ENCODE measurements around the gene SMTN.
"Not testable (repeated sequence)": the region's sequence is repeated elsewhere in the genome, so short reads cannot be mapped to it uniquely, and the experiment has no call there.

The SMTN gene

DNA sequence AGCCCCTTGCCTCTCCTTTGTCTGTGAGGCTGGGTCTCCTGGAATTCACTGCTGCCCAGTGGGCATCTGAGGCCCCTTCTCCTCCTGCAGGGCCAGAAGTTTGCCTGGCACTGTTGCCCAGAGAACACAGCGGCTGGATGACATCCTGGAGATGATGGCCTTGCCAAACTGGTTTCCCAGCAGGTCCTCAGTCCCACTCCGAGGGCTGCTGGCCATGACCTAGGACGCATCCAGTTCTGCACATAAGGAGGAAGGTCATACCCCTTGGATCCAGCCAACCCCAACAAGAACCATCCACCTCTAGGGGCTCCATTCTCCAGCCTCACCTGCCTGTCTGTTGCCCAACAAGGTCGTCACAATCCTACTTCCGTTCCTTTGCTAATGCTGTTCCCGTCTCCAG lies 3.4 kb upstream of the SMTN start:
- no peak for DNase-seq (ENCODE audit: low read depth)
- H3K4me3 ChIP-seq (ENCODE audit: low read length), result no peak overlapping the region
- no peak for TF ChIP-seq CTCF (conservative IDR thresholded peaks at IDR 0.05; ENCODE audit: low read depth, low read length)

DNA sequence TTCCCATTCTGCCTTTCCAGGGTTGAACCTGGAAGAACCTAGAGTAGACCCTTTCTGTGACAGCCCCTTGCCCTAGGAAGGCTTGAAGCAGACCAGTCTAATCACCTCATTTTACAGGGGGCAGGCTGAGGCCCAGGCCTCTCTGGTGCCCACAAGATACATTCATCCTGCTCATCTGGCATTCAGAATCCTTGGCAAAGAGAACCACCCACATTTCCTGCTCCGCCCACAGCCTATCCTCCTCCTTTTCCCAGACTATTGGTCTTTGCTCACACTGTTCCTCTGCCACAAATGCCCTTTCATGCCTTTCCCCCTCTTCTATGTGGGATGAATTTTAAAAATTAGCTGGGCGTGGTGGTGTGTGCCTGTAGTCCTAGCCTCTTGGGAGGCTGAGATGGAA lies 2.7 kb upstream of the SMTN start:
- DNase-seq (ENCODE audit: low read depth); H3K4me3 ChIP-seq (ENCODE audit: low read length): not testable (repeated sequence)

GRCh38 chr22:31079095-31079642 lies 1.9 kb upstream of the SMTN start:
- no peak for DNase-seq (ENCODE audit: low read depth)
- TF ChIP-seq CTCF (conservative IDR thresholded peaks at IDR 0.05; ENCODE audit: low read depth, low read length), result no peak
- H3K4me3 ChIP-seq (ENCODE audit: low read length), result no peak overlapping the region

DNA sequence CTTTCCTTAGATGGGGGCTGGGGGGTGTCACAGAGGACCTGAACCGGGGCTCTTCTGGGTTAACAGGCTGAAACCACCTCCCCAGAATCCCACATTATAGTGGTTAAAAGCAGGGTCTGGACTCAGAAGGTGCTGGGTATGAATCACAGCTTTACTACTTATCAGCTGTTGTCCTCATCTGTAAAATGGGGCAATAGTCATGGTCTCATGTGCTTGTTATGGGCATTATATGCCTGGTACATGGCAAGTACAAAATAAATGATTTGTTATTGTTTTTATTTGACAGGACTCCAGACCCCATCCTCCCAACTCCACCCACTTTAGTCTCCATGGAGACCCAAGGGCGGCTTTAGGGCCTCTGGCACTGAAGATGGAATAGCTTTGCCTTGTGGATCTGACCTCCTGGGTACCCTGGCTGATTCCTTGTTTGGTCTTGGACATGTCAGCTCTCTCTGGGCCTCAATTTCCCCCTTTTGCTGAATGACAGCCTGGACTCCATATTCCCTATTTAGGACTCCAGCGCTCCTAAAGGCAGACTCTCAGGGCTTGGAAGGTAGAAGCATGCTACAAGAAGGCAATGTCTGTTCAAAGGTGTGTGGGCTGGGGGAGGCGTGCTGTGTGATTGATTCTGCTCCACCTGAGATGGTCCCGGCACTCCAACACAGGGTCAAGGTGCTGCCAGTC lies 812 bp upstream of the SMTN start:
- TF ChIP-seq CTCF (conservative IDR thresholded peaks at IDR 0.05; ENCODE audit: low read depth, low read length), result no peak
- H3K4me3 ChIP-seq (ENCODE audit: low read length), result peak overlapping the region; percentile 84

GRCh38 chr22:31081963-31082605 lies 966 bp downstream of the SMTN start:
- peak overlapping the region; percentile 84 for H3K4me3 ChIP-seq (ENCODE audit: low read length)
- no peak for DNase-seq (ENCODE audit: low read depth)

More for the DNA sequence above, 812 bp upstream of the SMTN start:
- no peak for DNase-seq (ENCODE audit: low read depth)

GRCh38 chr22:31082606-31083376 lies 1.7 kb downstream of the SMTN start:
- peak overlapping the region; percentile 84 for H3K4me3 ChIP-seq (ENCODE audit: low read length)
- TF ChIP-seq CTCF (conservative IDR thresholded peaks at IDR 0.05; ENCODE audit: low read depth, low read length), result peak; percentile 72
- no peak for DNase-seq (ENCODE audit: low read depth)

More at GRCh38 chr22:31081963-31082605, 966 bp downstream of the SMTN start:
- no peak for TF ChIP-seq CTCF (conservative IDR thresholded peaks at IDR 0.05; ENCODE audit: low read depth, low read length)

- DNase-seq (ENCODE audit: low read depth), result no peak
- H3K4me3 ChIP-seq (ENCODE audit: low read length), result no peak overlapping the region
- TF ChIP-seq CTCF (conservative IDR thresholded peaks at IDR 0.05; ENCODE audit: low read depth, low read length), result no peak
Observed at GRCh38 chr22:31083377-31083768, 2.3 kb downstream of the SMTN start.

Measured in retinal pigment epithelial cell (primary cell).